ENCODE data around the gene SUPT20H. TPM values are rescaled to one million over a fixed set of nuclear protein-coding genes. Genes with fewer than 3 reads are reported as not detected.

SUPT20H gene
- total and polyA plus RNA-seq, 2 donors from 2014 or later, result 20.7 to 61.6 TPM

DNA sequence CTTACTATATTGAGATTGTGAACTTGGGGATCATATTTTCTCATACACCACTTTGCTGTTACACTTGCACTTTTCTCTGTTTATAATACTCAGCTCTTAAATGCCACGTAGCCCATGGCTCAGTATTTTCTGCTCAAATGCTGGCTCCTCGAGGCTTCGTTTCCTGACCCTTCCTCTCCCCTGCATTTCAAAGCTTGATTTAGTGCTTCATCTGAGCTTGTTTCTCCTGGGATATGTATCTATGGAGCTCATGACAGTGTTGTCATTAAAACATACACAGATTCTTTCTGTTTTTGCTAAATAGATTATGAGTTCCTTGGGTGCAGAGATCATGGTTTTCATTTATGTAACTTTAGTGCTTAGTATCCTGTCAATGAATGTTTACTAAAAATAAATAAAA is 34.6 kb upstream of the SUPT20H start:
- no peak overlapping the region for H3K27ac ChIP-seq (ENCODE audit: low read depth in 2 of 2, low read length in 2 of 2)
- H3K4me3 ChIP-seq (ENCODE audit: low read length in 3 of 3), result no peak overlapping the region
- FAIRE-seq, result no peak
- no peak for DNase-seq
- H3K9me3 ChIP-seq (ENCODE audit: control insufficient read depth in 2 of 3, insufficient read depth in 1 of 3, low read length in 3 of 3), result no peaks in the 10 kb centered on the region
- no peaks in the 10 kb centered on the region for H3K36me3 ChIP-seq (ENCODE audit: control insufficient read depth in 2 of 3, insufficient read depth in 3 of 3, low read length in 3 of 3)
- H3K4me1 ChIP-seq (ENCODE audit: control insufficient read depth in 2 of 3, insufficient read depth in 2 of 3, low read depth in 1 of 3, low read length in 3 of 3), result no peaks in the 10 kb centered on the region
- no peak overlapping the region for H3K9ac ChIP-seq (ENCODE audit: low read length in 3 of 3)
- TF ChIP-seq, protein P1, sequence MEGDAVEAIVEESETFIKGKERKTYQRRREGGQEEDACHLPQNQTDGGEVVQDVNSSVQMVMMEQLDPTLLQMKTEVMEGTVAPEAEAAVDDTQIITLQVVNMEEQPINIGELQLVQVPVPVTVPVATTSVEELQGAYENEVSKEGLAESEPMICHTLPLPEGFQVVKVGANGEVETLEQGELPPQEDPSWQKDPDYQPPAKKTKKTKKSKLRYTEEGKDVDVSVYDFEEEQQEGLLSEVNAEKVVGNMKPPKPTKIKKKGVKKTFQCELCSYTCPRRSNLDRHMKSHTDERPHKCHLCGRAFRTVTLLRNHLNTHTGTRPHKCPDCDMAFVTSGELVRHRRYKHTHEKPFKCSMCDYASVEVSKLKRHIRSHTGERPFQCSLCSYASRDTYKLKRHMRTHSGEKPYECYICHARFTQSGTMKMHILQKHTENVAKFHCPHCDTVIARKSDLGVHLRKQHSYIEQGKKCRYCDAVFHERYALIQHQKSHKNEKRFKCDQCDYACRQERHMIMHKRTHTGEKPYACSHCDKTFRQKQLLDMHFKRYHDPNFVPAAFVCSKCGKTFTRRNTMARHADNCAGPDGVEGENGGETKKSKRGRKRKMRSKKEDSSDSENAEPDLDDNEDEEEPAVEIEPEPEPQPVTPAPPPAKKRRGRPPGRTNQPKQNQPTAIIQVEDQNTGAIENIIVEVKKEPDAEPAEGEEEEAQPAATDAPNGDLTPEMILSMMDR (IDR thresholded peaks at IDR 0.05; ENCODE audit: borderline replicate concordance, extremely low read depth, insufficient read depth), result no peak
- H3K27me3 ChIP-seq (ENCODE audit: control insufficient read depth, insufficient read depth, low read length), result no peaks in the 10 kb centered on the region
- intact Hi-C loops (cut with DNase I), result no loop called here

DNA sequence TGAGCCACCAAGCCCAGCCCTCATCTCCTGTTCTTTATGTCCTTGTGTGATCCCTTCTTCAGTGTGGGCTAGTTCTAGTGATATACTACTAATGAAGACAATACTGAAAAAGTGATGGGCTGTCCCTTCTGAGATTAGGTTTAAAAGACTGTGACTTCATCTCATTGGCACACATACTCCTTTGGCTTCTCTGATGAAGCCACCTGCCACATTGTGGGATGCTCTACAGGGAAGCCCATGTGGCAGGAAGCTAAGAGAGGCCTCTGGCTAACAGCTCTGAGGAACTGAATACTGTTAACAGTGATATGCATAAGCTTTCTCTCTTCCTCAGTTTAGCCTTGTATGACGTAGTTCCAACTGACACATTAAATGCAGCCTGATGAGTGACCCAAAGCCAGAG is 32.3 kb upstream of the SUPT20H start:
- H3K27me3 ChIP-seq (ENCODE audit: control insufficient read depth, insufficient read depth, low read length), result no peaks in the 10 kb centered on the region
- H3K4me3 ChIP-seq (ENCODE audit: low read length in 3 of 3), result no peak overlapping the region
- no peaks in the 10 kb centered on the region for H3K9me3 ChIP-seq (ENCODE audit: control insufficient read depth in 2 of 3, insufficient read depth in 1 of 3, low read length in 3 of 3)
- no peaks in the 10 kb centered on the region for H3K4me1 ChIP-seq (ENCODE audit: control insufficient read depth in 2 of 3, insufficient read depth in 2 of 3, low read depth in 1 of 3, low read length in 3 of 3)
- TF ChIP-seq, protein P1 (IDR thresholded peaks at IDR 0.05; ENCODE audit: borderline replicate concordance, extremely low read depth, insufficient read depth), result no peak
- intact Hi-C loops (cut with DNase I), result no loop called here
- DNase-seq (no peak), FAIRE-seq (no peak)
- no peak overlapping the region for H3K27ac ChIP-seq (ENCODE audit: low read depth in 2 of 2, low read length in 2 of 2)
- no peak overlapping the region for H3K9ac ChIP-seq (ENCODE audit: low read length in 3 of 3)
- no peaks in the 10 kb centered on the region for H3K36me3 ChIP-seq (ENCODE audit: control insufficient read depth in 2 of 3, insufficient read depth in 3 of 3, low read length in 3 of 3)

DNA sequence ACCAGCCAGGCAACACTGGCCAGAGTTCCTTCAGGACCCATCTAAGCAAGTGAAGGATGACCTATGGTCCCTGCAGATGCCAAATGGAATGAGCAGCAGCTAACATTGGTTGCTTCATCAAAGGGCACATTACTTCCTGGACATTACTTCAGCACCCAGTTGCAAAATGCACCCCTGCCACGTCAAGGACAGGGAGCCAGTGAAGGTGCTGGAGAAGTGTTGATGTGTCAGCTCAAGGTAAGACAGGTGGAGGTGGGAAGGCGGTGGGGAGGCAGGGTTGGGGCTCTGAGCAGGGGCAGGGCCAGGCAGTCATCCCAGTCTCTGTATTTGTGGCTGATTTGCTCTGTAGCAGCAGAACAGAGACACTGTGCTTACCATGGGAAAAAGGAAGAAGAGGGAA is 31.4 kb upstream of the SUPT20H start:
- no peak overlapping the region for H3K4me3 ChIP-seq (ENCODE audit: low read length in 3 of 3)
- DNase-seq (no peak), FAIRE-seq (no peak)
- no peaks in the 10 kb centered on the region for H3K27me3 ChIP-seq (ENCODE audit: control insufficient read depth, insufficient read depth, low read length)
- H3K4me1 ChIP-seq (ENCODE audit: control insufficient read depth in 2 of 3, insufficient read depth in 2 of 3, low read depth in 1 of 3, low read length in 3 of 3), result no peaks in the 10 kb centered on the region
- no peaks in the 10 kb centered on the region for H3K36me3 ChIP-seq (ENCODE audit: control insufficient read depth in 2 of 3, insufficient read depth in 3 of 3, low read length in 3 of 3)
- H3K27ac ChIP-seq (ENCODE audit: low read depth in 2 of 2, low read length in 2 of 2), result no peak overlapping the region
- intact Hi-C loops (cut with DNase I), result no loop called here
- TF ChIP-seq, protein P1 (IDR thresholded peaks at IDR 0.05; ENCODE audit: borderline replicate concordance, extremely low read depth, insufficient read depth), result no peak
- H3K9ac ChIP-seq (ENCODE audit: low read length in 3 of 3), result no peak overlapping the region
- no peaks in the 10 kb centered on the region for H3K9me3 ChIP-seq (ENCODE audit: control insufficient read depth in 2 of 3, insufficient read depth in 1 of 3, low read length in 3 of 3)

DNA sequence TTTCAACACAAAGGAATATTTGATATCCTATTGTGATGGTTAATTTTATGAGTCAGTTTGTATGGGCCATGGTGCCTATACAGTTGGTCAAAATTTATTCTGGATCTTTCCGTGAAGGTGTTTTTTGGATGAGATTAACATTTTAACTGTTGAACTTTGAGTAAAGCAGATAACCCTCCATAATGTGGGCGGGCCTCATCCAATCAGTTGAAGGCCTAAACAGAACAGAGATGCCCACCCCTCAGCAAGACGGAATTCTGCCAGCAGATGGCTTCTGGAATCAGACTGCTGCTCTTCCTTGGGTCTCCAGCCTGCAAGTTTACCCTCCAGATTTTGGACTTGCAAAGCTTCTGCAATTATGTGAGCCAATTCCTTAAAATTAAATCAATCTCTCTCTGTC is 30.0 kb upstream of the SUPT20H start:
- H3K4me3 ChIP-seq (ENCODE audit: low read length in 3 of 3), result no peak overlapping the region
- TF ChIP-seq, protein P1 (IDR thresholded peaks at IDR 0.05; ENCODE audit: borderline replicate concordance, extremely low read depth, insufficient read depth), result no peak
- FAIRE-seq, result no peak
- no peak overlapping the region for H3K27ac ChIP-seq (ENCODE audit: low read depth in 2 of 2, low read length in 2 of 2)
- no peaks in the 10 kb centered on the region for H3K9me3 ChIP-seq (ENCODE audit: control insufficient read depth in 2 of 3, insufficient read depth in 1 of 3, low read length in 3 of 3)
- H3K36me3 ChIP-seq (ENCODE audit: control insufficient read depth in 2 of 3, insufficient read depth in 3 of 3, low read length in 3 of 3), result no peaks in the 10 kb centered on the region
- no peaks in the 10 kb centered on the region for H3K4me1 ChIP-seq (ENCODE audit: control insufficient read depth in 2 of 3, insufficient read depth in 2 of 3, low read depth in 1 of 3, low read length in 3 of 3)
- no peak for DNase-seq
- intact Hi-C loops (cut with DNase I), result no loop called here
- no peaks in the 10 kb centered on the region for H3K27me3 ChIP-seq (ENCODE audit: control insufficient read depth, insufficient read depth, low read length)
- H3K9ac ChIP-seq (ENCODE audit: low read length in 3 of 3), result no peak overlapping the region
